RPMI8226 (cell line): ENCODE results near the gene SPON1.
"Not testable (repeated sequence)": the region's sequence is repeated elsewhere in the genome, so short reads cannot be mapped to it uniquely, and the experiment has no call there.

Experiments used
- DNase-seq: peaks from one replicate; pipeline ENCODE4 v3.0.0-alpha.2; 2015

The SPON1 gene

GRCh38 chr11:13984616-13985450, 22.3 kb downstream of the SPON1 start:
- DNase-seq, result no peak

GRCh38 chr11:13986695-13987094, 24.2 kb downstream of the SPON1 start:
- DNase-seq, result not testable (repeated sequence)

DNA sequence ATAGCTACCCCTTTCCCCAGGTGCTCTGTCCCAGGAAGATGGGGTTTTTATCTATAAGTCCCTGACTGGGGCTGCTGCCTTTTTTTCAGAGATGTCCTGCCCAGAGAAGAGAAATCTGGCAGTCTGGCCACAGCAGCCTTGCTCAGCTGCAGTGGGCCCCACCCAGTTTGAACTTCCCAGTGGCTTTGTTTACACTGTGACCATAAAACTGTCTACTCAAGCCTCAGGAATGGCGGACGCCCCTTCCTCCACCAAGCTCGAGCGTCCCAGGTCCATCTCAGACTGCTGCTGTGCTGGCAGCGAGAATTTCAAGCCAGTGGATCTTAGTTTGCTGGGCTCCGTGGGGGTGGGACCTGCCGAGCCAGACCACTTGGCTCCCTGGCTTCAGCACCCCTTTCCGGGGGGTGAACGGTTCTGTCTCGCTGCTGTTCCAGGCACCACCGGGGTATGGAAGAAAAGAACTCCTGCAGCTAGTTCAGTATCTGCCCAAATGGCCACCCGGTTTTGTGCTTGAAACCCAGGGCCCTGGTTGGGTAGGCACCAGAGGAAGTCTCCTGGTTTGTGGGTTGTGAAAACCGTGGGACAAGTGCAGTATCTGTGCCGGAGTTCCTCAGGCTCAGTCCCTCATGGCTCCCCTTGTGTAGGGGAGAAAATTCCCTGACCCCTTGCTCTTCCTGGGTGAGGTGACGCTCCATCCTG, 29.8 kb downstream of the SPON1 start:
- not testable (repeated sequence) for DNase-seq

DNA sequence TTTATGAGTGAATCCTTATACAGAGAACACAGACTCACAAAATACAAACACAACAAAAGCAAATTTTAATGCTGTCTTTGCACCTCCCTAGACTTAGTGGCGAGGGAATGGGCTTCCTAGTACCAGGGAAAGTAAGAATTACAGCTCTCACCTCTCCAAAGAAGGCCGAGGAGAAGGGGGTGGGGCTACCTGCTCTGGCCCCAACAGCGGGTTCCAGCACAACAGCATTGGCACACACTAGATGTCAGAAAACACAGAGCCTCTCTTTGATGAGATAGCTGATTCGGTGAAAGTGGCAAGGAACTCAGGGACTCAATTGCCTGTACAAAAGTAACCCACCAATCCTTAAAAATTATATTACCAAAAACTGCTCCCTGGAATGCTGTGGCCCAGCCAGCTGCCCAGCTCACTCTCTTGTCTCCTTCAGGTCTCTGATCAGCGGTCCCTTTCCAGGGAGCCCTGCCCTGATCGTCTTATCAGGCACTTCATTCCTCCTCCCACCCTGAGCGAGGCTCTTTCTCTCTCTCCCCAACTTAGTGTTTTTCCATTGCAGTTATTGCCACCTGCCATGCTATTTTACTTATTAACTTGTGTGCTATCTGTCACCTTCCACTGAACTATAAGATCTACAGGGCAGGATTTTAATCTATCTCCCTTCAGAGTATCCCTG, 30.7 kb downstream of the SPON1 start:
- DNase-seq, result no peak

DNA sequence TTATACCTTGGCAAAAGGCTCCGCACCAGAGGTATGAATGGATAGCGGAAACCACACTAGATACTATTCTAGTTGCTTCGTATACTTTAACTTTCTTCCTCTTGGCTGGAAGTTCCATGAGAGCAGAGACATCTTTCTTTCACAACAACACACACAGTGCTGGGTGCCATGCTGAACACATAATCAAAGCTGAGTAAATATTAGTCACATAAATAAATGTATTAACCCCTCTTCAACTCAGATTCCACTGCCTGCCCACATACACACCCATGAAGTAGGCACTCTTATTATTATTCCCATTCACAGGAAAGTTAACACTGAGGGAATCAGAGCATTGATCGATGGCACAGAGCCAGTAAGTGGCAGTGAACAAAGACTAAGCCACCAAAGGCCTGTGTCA, 35.4 kb downstream of the SPON1 start:
- DNase-seq, result no peak

DNA sequence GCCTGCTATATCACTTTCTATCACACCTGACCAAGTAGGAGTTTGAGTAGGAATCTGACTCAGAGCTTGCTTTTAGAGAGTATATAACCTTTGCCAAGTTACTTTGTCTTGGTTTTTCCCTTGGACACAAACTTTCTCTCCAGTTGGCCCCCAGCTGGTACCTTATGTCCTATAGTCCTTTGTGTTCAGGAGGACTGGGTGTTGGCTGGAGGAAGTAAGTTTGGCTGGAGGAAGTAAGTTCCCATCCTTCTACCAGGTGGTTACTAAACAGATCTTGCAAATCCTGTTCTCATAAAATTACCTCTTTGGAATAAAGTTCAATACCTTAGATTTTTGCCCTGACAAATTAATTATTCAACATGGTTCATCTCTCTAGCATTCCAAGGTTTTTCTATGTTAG, 37.2 kb downstream of the SPON1 start:
- no peak for DNase-seq

DNA sequence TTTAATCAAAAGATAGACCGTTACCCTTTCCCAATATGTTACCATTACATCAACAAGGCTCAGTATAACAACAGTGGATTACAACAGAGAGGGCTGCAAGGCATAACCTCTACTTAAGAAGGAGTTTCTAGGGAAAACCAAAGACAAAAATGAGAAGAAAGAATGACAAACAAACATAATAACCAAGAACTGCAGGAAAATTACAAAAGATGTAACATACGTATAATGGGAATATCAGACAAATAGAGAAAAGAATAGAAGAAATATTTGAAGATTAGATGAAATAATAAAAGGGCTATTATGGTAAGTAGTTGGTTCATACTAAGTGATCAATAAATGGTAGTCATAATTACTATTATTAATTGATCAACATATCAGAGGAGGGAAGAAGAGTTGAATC, 39.1 kb downstream of the SPON1 start:
- no peak for DNase-seq

- no peak for DNase-seq
Measured at GRCh38 chr11:14007566-14007965, 45.0 kb downstream of the SPON1 start.

DNA sequence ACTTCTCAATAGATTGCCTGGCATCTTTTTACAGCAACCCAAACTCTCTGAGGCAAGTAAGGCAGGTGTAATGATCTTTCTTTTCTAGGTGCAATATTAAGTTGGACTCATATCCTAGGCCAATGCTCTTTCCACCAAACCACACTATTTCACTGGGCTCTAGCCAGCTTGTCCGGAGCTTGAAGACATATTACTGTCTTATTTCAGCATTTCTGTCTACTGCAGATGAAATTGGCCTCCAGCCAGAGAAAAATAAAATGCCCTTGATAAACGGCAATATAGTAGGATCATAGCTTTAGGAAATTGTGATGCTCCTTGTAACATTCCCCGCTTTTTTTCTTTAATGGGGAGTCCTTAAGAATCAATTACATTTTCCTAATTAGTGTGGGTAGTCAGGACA, 48.1 kb downstream of the SPON1 start:
- no peak for DNase-seq

DNA sequence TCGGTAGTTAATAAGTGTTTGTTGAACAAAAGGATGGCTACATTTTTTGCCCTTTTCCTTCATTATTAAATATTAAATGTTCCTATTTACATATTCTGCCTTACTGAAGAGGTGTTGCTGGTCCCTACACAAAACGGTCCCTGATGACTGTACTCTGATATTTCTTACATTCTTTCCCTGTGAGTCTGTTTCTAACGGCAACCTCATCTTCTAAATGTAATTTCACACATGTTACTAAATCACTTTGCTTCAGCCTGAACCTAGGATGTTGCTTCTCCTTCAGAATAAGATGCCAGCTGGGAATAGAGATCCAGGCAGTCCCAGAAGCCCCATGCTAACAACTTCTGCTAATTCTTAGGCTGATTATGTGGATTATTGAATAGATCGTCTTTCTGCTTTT, 50.3 kb downstream of the SPON1 start:
- DNase-seq, result no peak

- DNase-seq, result no peak
Measured at GRCh38 chr11:14015711-14016110, 53.2 kb downstream of the SPON1 start.

DNA sequence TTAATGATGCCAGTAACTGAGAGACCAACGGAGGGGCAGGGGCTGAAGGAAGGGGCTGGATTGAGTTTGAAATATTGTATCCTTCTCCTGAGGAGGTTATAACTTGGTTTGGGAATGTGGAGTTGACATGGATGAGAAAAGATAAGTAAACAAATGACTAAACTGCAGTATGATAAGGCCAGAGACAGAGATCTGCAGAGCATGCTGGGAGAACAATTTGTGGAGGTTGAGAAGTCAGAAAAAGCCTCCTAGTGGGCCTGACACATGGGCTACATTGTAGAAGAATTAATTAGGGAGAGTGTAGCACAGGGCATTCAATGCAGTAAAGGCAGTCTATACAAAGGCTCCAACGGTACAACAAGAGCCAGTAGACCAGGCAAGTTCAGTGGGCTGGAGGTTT, 55.9 kb downstream of the SPON1 start:
- DNase-seq, result no peak

GRCh38 chr11:14021738-14022137, 59.2 kb downstream of the SPON1 start:
- DNase-seq, result no peak

DNA sequence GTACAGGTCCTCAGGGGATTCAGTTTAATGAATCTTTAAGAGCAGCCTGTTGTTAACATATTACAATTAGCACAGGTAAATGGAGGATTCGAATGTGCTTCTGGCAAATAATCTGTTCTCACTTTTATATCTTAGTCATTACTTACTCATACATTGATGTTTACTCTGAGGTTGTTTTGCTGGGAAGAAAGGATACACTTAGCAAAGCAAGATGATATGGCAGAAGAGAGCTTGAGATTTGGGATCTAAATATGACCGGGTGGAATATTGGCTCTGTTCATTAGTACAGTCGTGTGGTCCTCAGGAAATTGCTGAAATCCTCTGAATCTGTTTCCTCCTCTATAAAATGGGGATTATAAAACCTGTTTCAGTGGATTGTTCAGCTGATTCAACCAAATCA, 59.7 kb downstream of the SPON1 start:
- no peak for DNase-seq

- DNase-seq, result no peak
Measured at GRCh38 chr11:14022821-14023220, 60.3 kb downstream of the SPON1 start.

GRCh38 chr11:14026961-14027360, 64.4 kb downstream of the SPON1 start:
- DNase-seq, result no peak

DNA sequence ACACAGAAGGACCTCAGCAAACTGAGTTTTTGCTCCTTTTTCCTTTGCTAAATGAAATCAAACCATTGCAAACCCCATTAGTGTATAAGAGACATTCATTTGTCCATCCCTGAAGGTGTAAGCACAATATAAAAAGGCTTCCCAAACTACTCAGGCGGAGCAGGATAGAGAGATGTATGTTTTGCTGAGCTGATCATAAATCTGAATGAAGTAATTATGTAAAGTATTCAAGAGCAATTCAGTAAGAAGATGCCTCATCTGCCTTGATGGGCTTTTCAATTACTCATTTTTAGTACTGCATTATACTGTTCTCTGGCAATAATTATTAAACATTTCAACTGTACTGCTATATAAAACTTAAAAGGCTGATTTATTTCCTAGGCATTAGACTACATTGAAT, 65.0 kb downstream of the SPON1 start:
- no peak for DNase-seq

DNA sequence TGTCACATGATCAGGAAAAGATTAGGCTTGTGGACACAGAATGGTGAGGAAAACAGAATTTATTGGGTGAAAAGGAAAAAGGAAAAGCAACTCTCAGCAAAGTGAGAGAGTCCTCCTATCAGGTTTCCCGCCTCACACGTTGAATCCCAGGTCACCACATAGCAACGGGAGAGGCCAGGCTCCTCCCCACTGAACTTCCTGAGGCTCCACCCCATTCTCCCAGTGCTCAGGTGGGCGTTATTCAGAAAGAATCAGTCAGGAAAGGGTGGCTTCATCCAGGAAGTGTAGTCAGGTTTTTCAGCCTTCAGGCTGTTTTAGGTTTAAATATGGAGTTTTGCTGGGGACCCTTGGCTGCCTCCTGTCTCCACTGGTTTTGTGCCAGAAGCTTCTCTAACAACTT, 66.9 kb downstream of the SPON1 start:
- no peak for DNase-seq

DNA sequence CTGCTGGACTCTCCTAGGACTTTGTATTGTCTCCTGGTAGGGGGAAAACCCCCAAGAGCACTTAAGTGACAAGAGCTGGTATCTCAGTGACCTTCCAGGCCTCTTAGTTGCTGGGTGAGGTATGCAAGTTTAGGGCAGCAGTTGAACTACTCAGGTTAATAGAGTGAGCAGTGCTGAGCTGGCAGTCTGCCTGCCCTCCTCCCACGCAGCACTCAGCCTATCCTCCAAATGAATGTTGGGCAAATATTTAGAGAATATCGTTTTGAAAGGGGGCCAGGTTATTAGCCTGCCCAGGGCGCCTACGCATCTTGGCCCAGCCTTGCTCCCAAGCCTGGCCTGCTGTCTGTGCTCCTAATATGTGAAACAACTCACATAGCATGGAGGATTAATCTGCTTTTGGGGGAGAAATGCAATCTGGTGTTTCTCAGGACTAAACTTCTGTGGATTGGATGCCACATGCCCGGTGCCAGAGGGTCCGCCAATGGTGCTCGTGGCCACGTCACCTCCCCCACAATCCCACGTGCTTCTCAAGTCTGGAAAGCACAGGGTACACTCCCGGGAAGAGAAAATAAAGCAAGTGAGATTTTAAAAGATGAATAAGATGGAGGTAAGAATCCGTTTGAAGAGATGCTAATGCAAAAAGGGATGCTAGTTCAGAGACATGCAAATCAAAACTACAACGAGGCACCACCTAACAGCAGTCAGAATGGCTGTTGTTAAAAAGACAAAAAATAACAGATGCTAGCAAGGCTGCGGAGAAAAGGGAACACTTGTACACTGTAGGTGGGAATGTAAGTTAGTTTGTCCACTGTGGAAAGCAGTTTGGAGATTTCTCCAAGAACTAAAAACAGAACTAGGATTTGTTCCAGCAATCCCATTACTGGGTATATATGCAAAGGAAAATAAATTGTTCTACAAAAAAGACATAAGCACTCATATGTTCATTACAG, 67.7 kb downstream of the SPON1 start:
- DNase-seq, result no peak

- not testable (repeated sequence) for DNase-seq
Measured at GRCh38 chr11:14035526-14035925, 73.0 kb downstream of the SPON1 start.

DNA sequence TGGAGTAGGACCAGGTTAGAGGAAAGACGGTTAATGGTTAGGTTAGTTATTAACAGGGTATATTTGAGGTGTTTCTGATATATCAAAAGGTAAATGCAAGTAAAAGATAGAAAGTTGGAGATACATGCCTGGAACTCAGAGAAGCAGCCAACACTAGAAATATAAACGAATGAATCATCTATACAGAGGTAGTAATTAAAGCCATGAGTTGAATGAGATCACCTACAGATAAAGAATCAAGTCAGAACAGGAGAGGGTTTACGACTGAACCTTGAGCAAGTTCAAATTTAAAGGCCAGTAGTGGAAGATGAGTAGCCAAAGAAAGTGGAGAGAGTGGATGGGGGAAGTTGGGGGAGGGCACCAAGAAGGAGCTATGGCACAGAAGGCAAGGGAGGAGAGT, 73.9 kb downstream of the SPON1 start:
- no peak for DNase-seq

DNA sequence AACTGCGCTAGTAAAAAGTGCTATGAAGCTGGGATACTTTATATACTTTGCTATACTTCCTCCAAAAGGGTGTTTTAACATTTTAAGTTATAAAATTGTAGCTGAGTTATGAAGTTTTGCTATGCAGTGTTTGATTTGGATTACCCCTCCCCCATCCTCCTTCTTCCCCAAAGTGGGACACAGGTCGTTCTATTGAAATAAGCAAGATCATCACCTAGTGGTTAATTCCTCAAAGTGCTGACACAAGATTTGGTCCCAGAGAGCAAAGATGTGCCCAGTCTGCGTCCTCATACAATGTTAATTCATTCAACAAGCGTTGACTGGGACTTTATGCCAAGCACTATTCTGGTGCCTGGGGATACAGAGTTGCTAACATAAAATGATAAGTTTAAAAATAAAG, 78.5 kb downstream of the SPON1 start:
- no peak for DNase-seq

DNA sequence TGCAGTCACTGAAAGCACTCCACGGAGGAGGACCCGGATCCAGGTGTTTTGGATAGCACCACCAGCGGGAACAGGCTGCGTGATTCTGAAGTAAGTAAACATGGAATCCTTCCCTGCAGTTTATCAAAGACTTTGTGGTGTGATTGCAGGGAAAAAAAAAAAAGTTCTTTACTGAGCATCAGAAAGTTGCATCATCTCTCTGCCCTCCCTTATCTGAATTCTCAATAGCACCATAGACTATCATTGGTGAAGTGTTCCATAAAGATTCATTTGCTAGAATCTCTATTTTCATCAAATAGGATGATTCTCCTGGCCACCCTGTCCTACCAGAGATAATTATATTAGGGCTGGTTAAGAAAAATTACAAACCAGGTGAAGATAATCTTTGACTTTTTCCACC, 79.0 kb downstream of the SPON1 start:
- no peak for DNase-seq
